ENCODE measurements around the gene CEMP1.
A peak's percentile ranks its signal among the peaks of the same experiment; 100 is the strongest.

GRCh38 chr16:2500918-2501750 lies 30.1 kb downstream of the CEMP1 start:
- TF ChIP-seq EZH2 (IDR thresholded peaks at IDR 0.05; ENCODE audit: borderline replicate concordance, insufficient read depth, low read depth, low read length, poor library complexity, severe bottlenecking) (no peak), CTCF (IDR thresholded peaks at IDR 0.05) (peak; percentile 99)
